Mesenchymal stem cell (in vitro differentiated cells and primary cell): ENCODE results near the gene PTPA.

ENCODE experiments used
- DNase-seq: peaks from one replicate; pipeline ENCODE4 v3.0.0-alpha.2; 2013
- H2AFZ ChIP-seq: one replicate; pipeline ENCODE4 v1.6.1; 2013; ENCODE audit warnings: low read depth, mild to moderate bottlenecking, control low read depth, inconsistent platforms, low read length, moderate library complexity
- H2AK5ac ChIP-seq: 2 replicates; pipeline ENCODE4 v1.6.1; 2013; ENCODE audit warnings: low read length, moderate library complexity, mild to moderate bottlenecking, inconsistent platforms; ENCODE audit not compliant: severe bottlenecking
- H2BK120ac ChIP-seq: one replicate; pipeline ENCODE4 v1.6.1; 2013; ENCODE audit warnings: low read depth, mild to moderate bottlenecking, inconsistent platforms, low read length, moderate library complexity
- H2BK12ac ChIP-seq, 2 experiments: one replicate each; pipeline ENCODE4 v1.6.1; 2013; ENCODE audit warnings: inconsistent platforms in 2 of 2, low read length in 2 of 2, mild to moderate bottlenecking in 2 of 2, moderate library complexity in 2 of 2, control low read depth in 1 of 2
- H2BK15ac ChIP-seq: one replicate; pipeline ENCODE4 v1.6.1; 2013; ENCODE audit warnings: mild to moderate bottlenecking, low read depth, inconsistent platforms; ENCODE audit not compliant: poor library complexity, severe bottlenecking
- H2BK5ac ChIP-seq: 2 replicates; pipeline ENCODE4 v1.6.1; 2013; ENCODE audit warnings: low read depth, mild to moderate bottlenecking, low read length, control low read depth, inconsistent platforms; ENCODE audit not compliant: poor library complexity, severe bottlenecking
- H3K14ac ChIP-seq, 2 experiments: one replicate each; pipeline ENCODE4 v1.6.1; 2013; ENCODE audit warnings: inconsistent platforms in 2 of 2, low read length in 2 of 2, control low read depth in 1 of 2, mild to moderate bottlenecking in 1 of 2, moderate library complexity in 1 of 2
- H3K18ac ChIP-seq, 2 experiments: one replicate each; pipeline ENCODE4 v1.6.1; 2013; ENCODE audit warnings: inconsistent platforms in 2 of 2, low read length in 2 of 2, control low read depth in 1 of 2, low read depth in 1 of 2, mild to moderate bottlenecking in 1 of 2
- H3K23ac ChIP-seq, 2 experiments: one replicate each; pipeline ENCODE4 v1.6.1; 2013; ENCODE audit warnings: inconsistent platforms in 2 of 2, low read length in 2 of 2, mild to moderate bottlenecking in 2 of 2, moderate library complexity in 2 of 2, control low read depth in 1 of 2
- H3K27ac ChIP-seq: 2 replicates; pipeline ENCODE4 v1.5.1; 2013; ENCODE audit warnings: mild to moderate bottlenecking, moderate library complexity, low read length, control low read depth, inconsistent platforms; ENCODE audit not compliant: poor library complexity, severe bottlenecking
- H3K27me3 ChIP-seq, 2 experiments: 2 replicates each; pipeline versions ENCODE4 v1.6.1 to v1.7.0; 2013; ENCODE audit warnings: low read length in 2 of 2, mild to moderate bottlenecking in 2 of 2, moderate library complexity in 2 of 2, control low read depth in 1 of 2, inconsistent platforms in 1 of 2; ENCODE audit not compliant: control insufficient read depth in 1 of 2, insufficient read depth in 1 of 2
- H3K36me3 ChIP-seq, 2 experiments: 2 replicates each; pipeline versions ENCODE4 v1.6.1 to v1.7.0; 2013; ENCODE audit warnings: low read length in 2 of 2, control low read depth in 1 of 2, inconsistent platforms in 1 of 2, low read depth in 1 of 2, mild to moderate bottlenecking in 1 of 2; ENCODE audit not compliant: insufficient read depth in 2 of 2, control insufficient read depth in 1 of 2
- H3K4ac ChIP-seq, 2 experiments: one replicate each; pipeline ENCODE4 v1.6.1; 2013; ENCODE audit warnings: inconsistent platforms in 2 of 2, low read length in 2 of 2, mild to moderate bottlenecking in 2 of 2, moderate library complexity in 2 of 2, control low read depth in 1 of 2, low read depth in 1 of 2
- H3K4me1 ChIP-seq: 2 replicates; pipeline ENCODE4 v1.6.1; 2013; ENCODE audit warnings: low read depth, low read length, control low read depth; ENCODE audit not compliant: control insufficient read depth, insufficient read depth
- H3K4me2 ChIP-seq: 2 replicates; pipeline ENCODE4 v1.6.1; 2013; ENCODE audit warnings: low read length, mild to moderate bottlenecking, inconsistent platforms; ENCODE audit not compliant: poor library complexity, severe bottlenecking
- H3K4me3 ChIP-seq, 2 experiments: 2 replicates each; pipeline versions ENCODE4 v1.5.1 to v1.7.0; 2013; ENCODE audit warnings: low read length in 2 of 2, mild to moderate bottlenecking in 2 of 2, control low read depth in 1 of 2, low read depth in 1 of 2; ENCODE audit not compliant: insufficient read depth in 1 of 2
- H3K79me1 ChIP-seq: replicated peaks from 2 replicates; pipeline ENCODE4 v1.6.1; 2013; ENCODE audit warnings: mild to moderate bottlenecking, control low read depth, low read length, inconsistent platforms; ENCODE audit not compliant: poor library complexity, severe bottlenecking
- H3K9ac ChIP-seq: 2 replicates; pipeline ENCODE4 v1.7.0; 2013; ENCODE audit warnings: mild to moderate bottlenecking, low read length, moderate library complexity
- H3K9me3 ChIP-seq: 2 replicates; pipeline ENCODE4 v1.7.0; 2013; ENCODE audit warnings: mild to moderate bottlenecking, low read length; ENCODE audit not compliant: control insufficient read depth
- H4K8ac ChIP-seq: one replicate; pipeline ENCODE4 v1.6.1; 2013; ENCODE audit warnings: inconsistent platforms, mild to moderate bottlenecking, low read length, moderate library complexity
- H4K91ac ChIP-seq: one replicate; pipeline ENCODE4 v1.6.1; 2013; ENCODE audit warnings: mild to moderate bottlenecking, low read length, inconsistent platforms
- WGBS: methylation state at CpG from one replicate; pipeline ENCODE4 v1.1.7; 2013; ENCODE audit warnings: mixed read lengths; 5-methylcytosine and 5-hydroxymethylcytosine counted together

PTPA gene

GRCh38 chr9:129095170-129095667 lies 16.0 kb upstream of the PTPA start:
- no peak overlapping the region for H2BK120ac ChIP-seq
- no peaks in the 10 kb centered on the region for H3K79me1 ChIP-seq
- H3K4ac ChIP-seq = no peak overlapping the region
- H3K36me3 ChIP-seq = peaks cover 41 to 51% of the 10 kb centered on the region in 2 experiments
- H3K18ac ChIP-seq = no peak overlapping the region
- H4K91ac ChIP-seq = no peak overlapping the region
- no peak for DNase-seq
- no peak overlapping the region for H2AFZ ChIP-seq
- H3K4me1 ChIP-seq = peaks cover 6% of the 10 kb centered on the region
- H2BK12ac ChIP-seq = no peak overlapping the region
- H3K4me2 ChIP-seq = no peak overlapping the region
- WGBS = 96% methylated on average over 21 of the region's 21 CpGs
- no peaks in the 10 kb centered on the region for H3K9me3 ChIP-seq
- no peak overlapping the region for H3K14ac ChIP-seq
- no peak overlapping the region for H4K8ac ChIP-seq
- H3K27ac ChIP-seq = no peak overlapping the region
- H3K23ac ChIP-seq = no peak overlapping the region
- H2BK5ac ChIP-seq = no peak overlapping the region
- no peak overlapping the region for H2AK5ac ChIP-seq
- H3K27me3 ChIP-seq = no peaks in the 10 kb centered on the region
- H3K9ac ChIP-seq = no peak overlapping the region
- no peak overlapping the region for H2BK15ac ChIP-seq
- H3K4me3 ChIP-seq = no peak overlapping the region

GRCh38 chr9:129095908-129096307 lies 15.3 kb upstream of the PTPA start:
- Histone ChIP-seq H3K9me3 (no peaks in the 10 kb centered on the region), H3K4me3 (no peak overlapping the region), H3K27me3 (no peaks in the 10 kb centered on the region), H2BK120ac (no peak overlapping the region), H3K18ac (no peak overlapping the region), H2AK5ac (no peak overlapping the region), H4K8ac (no peak overlapping the region), H2AFZ (no peak overlapping the region), H3K4me2 (no peak overlapping the region), H3K4ac (no peak overlapping the region), H3K79me1 (no peaks in the 10 kb centered on the region), H3K36me3 (peaks cover 40 to 57% of the 10 kb centered on the region in 2 experiments), H3K27ac (no peak overlapping the region), H4K91ac (no peak overlapping the region), H3K14ac (no peak overlapping the region), H3K4me1 (peaks cover 6% of the 10 kb centered on the region), H2BK12ac (no peak overlapping the region), H3K9ac (no peak overlapping the region), H2BK15ac (no peak overlapping the region), H3K23ac (no peak overlapping the region), H2BK5ac (no peak overlapping the region)
- 94% methylated on average over 12 of the region's 12 CpGs for WGBS
- DNase-seq = no peak

- no peak for DNase-seq
- no peak overlapping the region for H4K91ac ChIP-seq
- H3K4me2 ChIP-seq = no peak overlapping the region
- no peak overlapping the region for H2AK5ac ChIP-seq
- no peak overlapping the region for H3K23ac ChIP-seq
- no peak overlapping the region for H2BK12ac ChIP-seq
- H3K4me1 ChIP-seq = peaks cover 6% of the 10 kb centered on the region
- 91% methylated on average over 16 of the region's 16 CpGs for WGBS
- H3K9ac ChIP-seq = no peak overlapping the region
- H2BK5ac ChIP-seq = no peak overlapping the region
- H2AFZ ChIP-seq = no peak overlapping the region
- H3K4ac ChIP-seq = no peak overlapping the region
- H3K9me3 ChIP-seq = no peaks in the 10 kb centered on the region
- H3K79me1 ChIP-seq = no peaks in the 10 kb centered on the region
- no peak overlapping the region for H3K18ac ChIP-seq
- no peak overlapping the region for H3K4me3 ChIP-seq
- no peak overlapping the region for H2BK120ac ChIP-seq
- H3K27me3 ChIP-seq = no peaks in the 10 kb centered on the region
- H3K14ac ChIP-seq = no peak overlapping the region
- no peak overlapping the region for H3K27ac ChIP-seq
- no peak overlapping the region for H2BK15ac ChIP-seq
- H3K36me3 ChIP-seq = peaks cover 50 to 74% of the 10 kb centered on the region in 2 experiments
- no peak overlapping the region for H4K8ac ChIP-seq
These were observed 13.4 kb upstream of the PTPA start for GRCh38 chr9:129097671-129098306.

- 92% methylated on average over 10 of the region's 11 CpGs for WGBS
These were observed 12.9 kb upstream of the PTPA start for GRCh38 chr9:129098328-129098727.

More at GRCh38 chr9:129098328-129098727, 12.9 kb upstream of the PTPA start:
- H3K14ac ChIP-seq = no peak overlapping the region
- H3K27ac ChIP-seq = no peak overlapping the region
- no peak overlapping the region for H3K9ac ChIP-seq
- no peak overlapping the region for H3K4ac ChIP-seq
- no peak overlapping the region for H4K8ac ChIP-seq
- DNase-seq = no peak
- peaks cover 8% of the 10 kb centered on the region for H3K4me1 ChIP-seq
- H3K79me1 ChIP-seq = no peaks in the 10 kb centered on the region
- no peak overlapping the region for H2AK5ac ChIP-seq
- H3K36me3 ChIP-seq = peaks cover 50 to 74% of the 10 kb centered on the region in 2 experiments
- no peak overlapping the region for H2AFZ ChIP-seq
- H4K91ac ChIP-seq = no peak overlapping the region
- H2BK15ac ChIP-seq = no peak overlapping the region
- no peak overlapping the region for H3K23ac ChIP-seq
- H3K27me3 ChIP-seq = no peaks in the 10 kb centered on the region
- H3K9me3 ChIP-seq = no peaks in the 10 kb centered on the region
- H2BK5ac ChIP-seq = no peak overlapping the region
- no peak overlapping the region for H2BK12ac ChIP-seq
- no peak overlapping the region for H3K18ac ChIP-seq
- H3K4me2 ChIP-seq = no peak overlapping the region
- H2BK120ac ChIP-seq = no peak overlapping the region
- no peak overlapping the region for H3K4me3 ChIP-seq
